Activated CD4-positive, alpha-beta T cell treated with anti-CD3 and anti-CD28 coated beads, Interleukin-2, amount 10 ng/mL, durations not matched to agents 7 days and 5 days (primary cell): Measurements from ENCODE around the gene GDAP2. TPM values are rescaled to one million over a fixed set of nuclear protein-coding genes. Genes with fewer than 3 reads are reported as not detected.

Experiments
- CTCF ChIA-PET: fragments of 350-600 bp; sonication (Branson Sonifier 250); formaldehyde crosslinking; loops from one replicate; lab custom pipeline; 2021; ENCODE audit warnings: antibody characterized with exemption; lab: Charles Lee
- POLR2A ChIA-PET: fragments of 350-600 bp; sonication (Branson Sonifier 250); formaldehyde crosslinking; loops from one replicate; lab custom pipeline; 2021; ENCODE audit warnings: antibody characterized with exemption; lab: Charles Lee
- DNase-seq: peaks from one replicate; pipeline ENCODE4 v3.0.0-alpha.2; 2020
- H3K27ac Mint-ChIP-seq: one replicate; pipeline ENCODE4 v1.8.0; 2021; ENCODE audit warnings: mild to moderate bottlenecking, moderate library complexity, mixed read lengths
- H3K27me3 Mint-ChIP-seq: one replicate; pipeline ENCODE4 v1.8.0; 2021; ENCODE audit warnings: mixed read lengths
- H3K36me3 Mint-ChIP-seq: one replicate; pipeline ENCODE4 v1.8.0; 2021; ENCODE audit warnings: low read depth, mixed read lengths
- H3K4me1 Mint-ChIP-seq: one replicate; pipeline ENCODE4 v1.8.0; 2021; ENCODE audit warnings: mixed read lengths
- H3K4me3 Mint-ChIP-seq: one replicate; pipeline ENCODE4 v1.8.0; 2021; ENCODE audit warnings: mild to moderate bottlenecking, moderate library complexity, mixed read lengths
- H3K9me3 Mint-ChIP-seq: one replicate; pipeline ENCODE4 v1.8.0; 2021; ENCODE audit warnings: mixed read lengths
- total RNA-seq, 2 experiments: library from RNA; stranded (reverse); gene quantifications; one replicate each; pipeline ENCODE4 v1.2.3, GENCODE V29; 2021

Gene GDAP2
- total RNA-seq, 2 experiments from 2014 or later = 22.7 to 27.5 TPM

DNA sequence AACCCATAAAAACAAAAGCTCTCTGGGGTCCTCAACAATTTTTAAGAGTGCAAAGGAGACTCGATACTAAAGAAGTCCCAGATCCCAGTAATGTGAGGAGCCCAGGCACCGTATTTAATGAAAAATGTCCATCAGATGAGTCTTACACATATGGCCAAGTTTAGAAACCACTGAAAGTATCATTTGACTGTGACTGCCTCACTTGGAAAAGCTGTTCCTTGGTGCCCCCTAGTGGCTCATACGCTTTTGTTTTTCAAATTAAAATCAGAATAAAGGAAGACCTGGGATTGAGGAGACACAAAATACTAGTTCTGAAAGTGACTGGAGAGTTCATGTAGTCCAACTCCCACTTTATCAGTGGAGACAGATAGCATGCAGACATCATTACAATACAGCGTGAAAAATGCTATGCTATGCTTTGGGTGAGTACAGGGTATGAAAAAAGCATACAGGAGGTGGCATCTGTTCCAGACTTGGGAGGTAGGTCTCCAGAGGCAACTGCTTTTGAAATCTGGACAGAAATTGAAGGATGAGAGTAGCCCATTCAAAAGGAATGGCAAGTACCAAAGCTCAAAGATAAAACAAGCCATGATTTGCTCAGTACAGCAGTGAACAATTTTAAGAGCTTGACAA is 33.8 kb downstream of the GDAP2 start:
- Mint-ChIP-seq H3K4me1 (peaks cover 1% of the 10 kb centered on the region), H3K27ac (no peak overlapping the region), H3K9me3 (no peaks in the 10 kb centered on the region), H3K4me3 (no peak overlapping the region), H3K36me3 (peaks cover 14% of the 10 kb centered on the region), H3K27me3 (no peaks in the 10 kb centered on the region)
- ChIA-PET CTCF (interaction anchor here (0.6 to 2.2 kb wide), 14 partner anchors 8 to 763 kb away, joined by 3 to 7 read pairs (median 3); no protein-coding TSS in a partner anchor), POLR2A (no interaction called here)
- DNase-seq = peak; percentile 76

DNA sequence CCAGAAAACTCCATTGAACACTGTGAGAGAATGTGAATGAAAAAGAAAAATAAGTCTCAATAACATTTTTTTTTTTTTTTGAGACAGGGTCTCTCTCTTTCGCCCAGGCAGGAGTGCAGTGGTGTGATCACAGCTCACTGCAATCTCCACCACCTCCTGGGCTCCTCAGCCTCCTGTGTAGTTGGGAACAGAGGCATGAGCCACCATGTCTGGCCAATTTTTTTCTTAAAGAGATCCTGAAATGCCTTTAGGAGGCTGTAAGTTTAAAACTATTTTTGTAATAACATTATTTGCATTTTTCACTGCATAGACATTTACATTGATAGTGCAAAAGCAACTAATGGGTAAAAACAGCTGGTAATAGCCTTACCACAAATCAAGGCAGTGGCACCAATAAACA is 35.3 kb downstream of the GDAP2 start:
- DNase-seq = no peak
- H3K36me3 Mint-ChIP-seq = peaks cover 7% of the 10 kb centered on the region
- H3K9me3 Mint-ChIP-seq = no peaks in the 10 kb centered on the region
- no peaks in the 10 kb centered on the region for H3K27me3 Mint-ChIP-seq
- ChIA-PET CTCF (interaction anchor here (2.2 kb wide), 1 partner anchor 12 kb away, joined by 5 read pairs; no protein-coding TSS in a partner anchor), POLR2A (no interaction called here)
- no peak overlapping the region for H3K4me3 Mint-ChIP-seq
- no peak overlapping the region for H3K27ac Mint-ChIP-seq
- peaks cover 1% of the 10 kb centered on the region for H3K4me1 Mint-ChIP-seq

DNA sequence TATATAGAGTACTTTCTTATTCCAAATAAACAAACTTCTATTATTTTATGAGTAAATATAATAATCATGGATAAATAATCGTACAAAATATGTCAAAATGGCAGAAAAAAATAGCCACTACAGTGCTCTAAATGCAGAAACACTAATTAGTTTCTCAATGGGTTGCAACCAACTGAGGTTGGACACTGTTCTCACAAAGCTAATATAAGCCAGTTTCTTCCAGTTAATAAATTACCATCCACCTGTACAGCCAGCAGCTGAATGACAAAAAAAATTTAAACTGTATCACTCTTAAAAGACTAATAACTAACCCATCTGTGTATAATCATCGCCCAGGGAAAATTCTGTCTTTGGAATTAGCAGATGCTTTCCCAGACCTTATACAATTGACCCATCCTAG is 36.9 kb downstream of the GDAP2 start:
- no peak for DNase-seq
- H3K4me1 Mint-ChIP-seq = peaks cover 1% of the 10 kb centered on the region
- H3K36me3 Mint-ChIP-seq = peaks cover 5% of the 10 kb centered on the region
- H3K9me3 Mint-ChIP-seq = no peaks in the 10 kb centered on the region
- H3K4me3 Mint-ChIP-seq = no peak overlapping the region
- ChIA-PET CTCF (no interaction called here), POLR2A (no interaction called here)
- H3K27ac Mint-ChIP-seq = no peak overlapping the region
- no peaks in the 10 kb centered on the region for H3K27me3 Mint-ChIP-seq

DNA sequence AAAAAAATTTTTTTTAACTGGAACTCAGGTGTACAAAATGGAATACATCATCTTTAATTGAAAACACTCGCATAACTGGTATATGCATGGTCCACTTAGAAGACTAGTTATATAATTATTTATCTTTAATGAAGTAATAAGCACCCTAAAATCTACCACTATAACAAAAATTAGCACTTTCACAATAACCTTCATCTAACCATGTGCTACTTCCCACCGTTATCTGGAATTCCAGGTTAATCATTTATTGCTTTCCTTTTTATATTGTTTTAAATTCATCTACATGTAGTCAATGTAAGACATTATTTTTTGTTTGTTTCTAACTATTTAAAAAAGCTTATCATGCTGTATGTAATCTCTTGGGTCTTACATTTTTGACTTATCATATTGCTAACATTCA is 39.0 kb downstream of the GDAP2 start:
- Mint-ChIP-seq H3K4me3 (no peak overlapping the region), H3K36me3 (peaks cover 6% of the 10 kb centered on the region), H3K9me3 (no peaks in the 10 kb centered on the region), H3K4me1 (peaks cover 5% of the 10 kb centered on the region), H3K27me3 (no peaks in the 10 kb centered on the region), H3K27ac (no peak overlapping the region)
- ChIA-PET CTCF (interaction anchor here (0.6 kb wide), 1 partner anchor 39 kb away, joined by 3 read pairs; the partner anchor contains the start of genes GDAP2 and WDR3), POLR2A (no interaction called here)
- DNase-seq = no peak

DNA sequence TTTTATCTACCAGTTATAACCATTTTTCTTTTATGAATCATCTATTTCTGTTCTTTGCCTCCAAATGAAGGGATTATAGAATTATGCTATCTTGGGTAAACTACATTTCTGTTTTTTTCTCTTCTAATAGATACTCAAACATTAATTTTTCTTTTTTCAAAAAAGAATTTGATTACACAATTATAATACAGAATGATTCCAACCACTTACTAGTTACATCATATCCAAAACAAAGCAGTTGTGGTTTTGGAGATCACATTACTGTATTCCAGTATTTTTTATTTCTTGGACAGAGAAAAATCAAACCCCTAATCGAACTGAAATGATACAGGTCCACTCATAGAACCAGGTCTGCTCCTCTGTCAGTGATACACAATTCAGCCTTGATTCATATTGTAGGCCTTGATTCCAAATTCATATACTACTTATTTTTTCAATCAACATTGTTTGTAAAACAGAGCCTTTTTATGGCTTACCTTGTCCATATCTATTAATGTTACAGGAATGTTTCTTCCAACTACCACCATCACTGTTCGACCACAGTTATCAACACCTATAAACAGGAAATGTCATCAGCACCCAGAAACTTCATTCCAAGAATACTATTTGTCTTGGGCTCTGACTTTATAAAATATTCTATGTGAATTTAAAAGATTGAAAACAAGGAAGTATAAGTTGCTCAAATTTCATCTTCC is 43.2 kb downstream of the GDAP2 start:
- POLR2A ChIA-PET = no interaction called here
- Mint-ChIP-seq H3K27me3 (no peaks in the 10 kb centered on the region), H3K9me3 (no peaks in the 10 kb centered on the region), H3K4me1 (peaks cover 5% of the 10 kb centered on the region), H3K36me3 (peaks cover 7% of the 10 kb centered on the region), H3K27ac (peak overlapping the region; percentile 15), H3K4me3 (no peak overlapping the region)
- DNase-seq = no peak
- CTCF ChIA-PET = no interaction called here

DNA sequence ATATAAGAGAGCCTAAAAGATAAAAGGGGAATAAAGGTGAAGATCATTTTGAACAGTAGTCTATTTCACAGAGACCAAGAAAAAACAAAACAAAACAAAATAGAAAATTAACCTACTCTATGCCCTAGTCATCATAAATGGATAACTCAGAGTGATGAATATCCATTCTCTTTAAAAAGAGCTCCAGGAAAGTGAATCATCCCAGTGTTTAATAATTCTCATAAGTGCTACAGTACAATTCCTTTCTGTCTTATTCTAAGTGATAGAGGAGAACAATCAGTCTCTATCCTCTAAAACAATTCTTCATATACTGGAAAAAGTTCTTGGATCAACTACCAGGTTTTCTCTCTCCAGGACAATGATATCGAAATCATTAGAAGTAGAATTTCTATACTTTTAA is 45.8 kb downstream of the GDAP2 start:
- peaks cover 5% of the 10 kb centered on the region for H3K4me1 Mint-ChIP-seq
- H3K27ac Mint-ChIP-seq = no peak overlapping the region
- no peak for DNase-seq
- H3K27me3 Mint-ChIP-seq = no peaks in the 10 kb centered on the region
- ChIA-PET CTCF (interaction anchor here (0.6 kb wide), 1 partner anchor 121 kb away, joined by 3 read pairs; no protein-coding TSS in a partner anchor), POLR2A (no interaction called here)
- peaks cover 16% of the 10 kb centered on the region for H3K36me3 Mint-ChIP-seq
- H3K9me3 Mint-ChIP-seq = no peaks in the 10 kb centered on the region
- H3K4me3 Mint-ChIP-seq = no peak overlapping the region

DNA sequence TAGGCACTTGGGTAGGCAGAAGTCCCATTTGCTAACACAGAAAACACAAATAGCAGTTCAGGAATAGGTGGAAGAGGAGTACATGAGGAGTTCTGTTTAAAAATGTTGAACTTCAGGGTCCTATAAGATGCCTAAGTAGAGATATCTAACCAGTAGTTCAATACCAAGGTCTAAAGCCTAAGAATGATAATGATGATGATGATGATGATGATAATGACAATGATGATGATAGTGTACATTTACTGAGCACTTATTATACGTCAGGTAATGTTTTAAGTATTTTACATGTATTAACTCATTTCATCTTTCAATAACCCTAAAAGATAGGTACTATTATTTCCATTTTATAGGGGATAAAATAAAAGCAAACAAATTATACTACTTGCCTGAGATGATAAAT is 50.1 kb downstream of the GDAP2 start:
- H3K27ac Mint-ChIP-seq = no peak overlapping the region
- no peak overlapping the region for H3K4me3 Mint-ChIP-seq
- CTCF ChIA-PET = no interaction called here
- H3K36me3 Mint-ChIP-seq = peaks cover 52% of the 10 kb centered on the region
- no peaks in the 10 kb centered on the region for H3K4me1 Mint-ChIP-seq
- POLR2A ChIA-PET = no interaction called here
- DNase-seq = no peak
- H3K9me3 Mint-ChIP-seq = peaks cover 7% of the 10 kb centered on the region
- no peaks in the 10 kb centered on the region for H3K27me3 Mint-ChIP-seq

DNA sequence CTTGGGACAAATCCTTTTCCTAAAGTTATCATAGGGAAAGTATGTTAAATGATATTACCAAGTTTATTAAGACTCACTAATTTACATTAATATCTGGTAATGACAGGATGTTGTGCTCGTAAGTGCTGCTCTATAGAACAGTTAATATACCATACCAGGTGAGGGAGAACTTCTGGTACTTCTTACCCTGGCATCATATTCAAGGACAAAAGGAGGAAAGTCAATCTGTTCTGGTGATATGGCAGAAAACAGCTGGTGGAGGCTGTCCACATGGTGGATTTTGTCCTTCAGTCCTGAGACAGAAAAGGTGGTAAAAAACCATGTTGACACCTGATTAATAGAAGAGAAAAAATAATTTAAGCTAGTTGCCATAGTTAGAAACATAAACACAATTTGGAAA is 51.6 kb downstream of the GDAP2 start:
- ChIA-PET POLR2A (no interaction called here), CTCF (no interaction called here)
- no peak overlapping the region for H3K27ac Mint-ChIP-seq
- H3K4me1 Mint-ChIP-seq = no peaks in the 10 kb centered on the region
- peaks cover 61% of the 10 kb centered on the region for H3K36me3 Mint-ChIP-seq
- H3K27me3 Mint-ChIP-seq = no peaks in the 10 kb centered on the region
- H3K9me3 Mint-ChIP-seq = peaks cover 18% of the 10 kb centered on the region
- no peak overlapping the region for H3K4me3 Mint-ChIP-seq
- DNase-seq = no peak

DNA sequence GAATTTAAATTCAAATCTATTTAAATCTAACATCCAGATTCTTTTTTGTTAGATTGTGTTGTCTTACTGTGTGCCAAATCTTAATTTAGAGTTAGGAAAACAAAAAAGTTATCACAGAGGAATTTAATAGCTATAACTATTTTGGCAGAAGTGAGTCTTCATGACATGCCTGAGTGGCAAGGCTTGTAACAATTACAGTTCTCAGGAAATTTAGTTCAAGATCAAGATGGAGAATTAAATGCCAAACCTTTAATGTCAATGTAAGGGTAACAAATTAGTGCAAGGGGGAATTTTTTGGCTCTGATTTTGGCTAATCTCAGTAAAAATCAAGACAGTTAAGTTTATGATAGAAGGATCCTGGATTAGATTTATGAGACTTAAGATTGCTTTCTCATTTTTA is 58.4 kb downstream of the GDAP2 start:
- Mint-ChIP-seq H3K4me3 (no peak overlapping the region), H3K27me3 (no peaks in the 10 kb centered on the region), H3K36me3 (peaks cover 78% of the 10 kb centered on the region), H3K4me1 (no peaks in the 10 kb centered on the region), H3K9me3 (peaks cover 20% of the 10 kb centered on the region), H3K27ac (no peak overlapping the region)
- ChIA-PET POLR2A (no interaction called here), CTCF (no interaction called here)
- DNase-seq = no peak

DNA sequence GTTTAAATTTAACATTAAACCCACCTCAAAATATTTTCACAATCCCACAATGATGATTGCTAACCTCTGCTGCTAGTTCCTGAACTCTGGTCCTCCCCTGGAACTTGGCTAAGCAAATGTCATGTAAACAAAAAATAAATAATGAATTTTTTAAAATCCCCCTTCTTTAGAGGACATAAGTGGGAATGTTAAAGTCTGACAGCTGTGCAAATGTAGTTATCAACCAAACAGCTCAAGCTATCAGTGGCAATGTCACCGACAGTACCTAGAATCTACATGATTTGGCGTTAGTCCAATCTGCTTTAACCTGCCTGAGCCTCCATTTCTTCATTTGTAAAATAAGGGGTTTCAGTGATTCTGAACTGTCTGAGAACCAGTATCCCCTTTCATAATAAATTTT is 67.7 kb downstream of the GDAP2 start:
- H3K4me3 Mint-ChIP-seq = no peak overlapping the region
- H3K27ac Mint-ChIP-seq = no peak overlapping the region
- CTCF ChIA-PET = no interaction called here
- POLR2A ChIA-PET = no interaction called here
- no peaks in the 10 kb centered on the region for H3K27me3 Mint-ChIP-seq
- peaks cover 13% of the 10 kb centered on the region for H3K36me3 Mint-ChIP-seq
- peaks cover 6% of the 10 kb centered on the region for H3K9me3 Mint-ChIP-seq
- H3K4me1 Mint-ChIP-seq = no peaks in the 10 kb centered on the region
- DNase-seq = no peak

DNA sequence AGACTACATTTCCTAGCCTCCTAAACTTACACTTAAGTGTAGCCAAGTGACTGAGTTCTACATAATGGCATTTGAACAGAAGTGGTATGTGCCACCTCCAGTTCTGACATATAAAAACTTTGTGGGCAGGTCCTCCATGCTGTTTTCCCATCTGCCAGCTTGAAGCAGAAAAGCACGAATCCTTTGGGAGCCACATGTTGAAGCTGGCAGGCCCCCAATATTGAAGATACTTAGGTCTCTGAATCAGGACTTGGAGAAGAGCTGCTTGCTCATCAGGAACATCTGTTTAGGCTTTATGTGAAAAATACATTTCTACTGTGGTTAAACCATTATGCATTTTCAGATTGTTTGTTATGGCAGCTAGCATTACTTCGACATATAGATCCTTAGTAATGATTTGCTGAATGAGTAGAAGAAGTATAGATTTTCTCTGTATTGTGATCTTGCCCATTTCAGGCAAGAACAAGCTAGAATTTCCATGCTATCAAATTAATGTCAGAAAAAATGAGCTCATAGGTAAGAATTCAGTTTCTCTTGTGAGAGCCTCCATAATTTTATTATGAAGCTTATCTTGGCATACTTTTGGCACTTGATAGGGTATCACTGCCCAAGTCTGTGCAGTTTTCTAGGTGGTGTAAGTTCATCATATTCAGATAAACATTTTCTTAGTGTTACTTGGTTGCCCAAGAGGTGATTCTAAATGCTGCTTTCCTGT is 68.4 kb downstream of the GDAP2 start:
- no peak for DNase-seq
- peaks cover 9% of the 10 kb centered on the region for H3K36me3 Mint-ChIP-seq
- no peak overlapping the region for H3K4me3 Mint-ChIP-seq
- no peak overlapping the region for H3K27ac Mint-ChIP-seq
- H3K4me1 Mint-ChIP-seq = no peaks in the 10 kb centered on the region
- CTCF ChIA-PET = no interaction called here
- peaks cover 3% of the 10 kb centered on the region for H3K9me3 Mint-ChIP-seq
- POLR2A ChIA-PET = no interaction called here
- H3K27me3 Mint-ChIP-seq = no peaks in the 10 kb centered on the region

DNA sequence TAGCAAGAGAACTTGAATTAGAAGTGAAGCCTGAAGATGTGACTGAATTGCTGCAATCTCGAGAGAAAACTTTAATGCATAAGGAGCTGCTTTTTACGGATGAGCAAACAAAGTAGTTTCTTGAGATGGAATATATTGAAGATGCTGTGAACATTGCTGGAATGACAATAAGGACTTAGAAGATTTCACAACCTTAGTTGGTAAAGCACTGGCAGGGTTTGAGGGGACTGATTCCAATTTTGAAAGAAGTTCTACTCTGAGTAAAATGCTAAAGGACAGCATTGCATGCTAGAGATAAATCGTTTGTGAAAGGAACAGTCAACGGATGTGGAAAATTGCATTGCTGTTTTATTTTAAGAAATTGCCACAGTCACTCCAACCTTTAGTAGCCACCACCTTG is 69.5 kb downstream of the GDAP2 start:
- Mint-ChIP-seq H3K27ac (no peak overlapping the region), H3K9me3 (no peaks in the 10 kb centered on the region), H3K4me3 (no peak overlapping the region), H3K36me3 (peaks cover 2% of the 10 kb centered on the region), H3K4me1 (no peaks in the 10 kb centered on the region), H3K27me3 (no peaks in the 10 kb centered on the region)
- ChIA-PET CTCF (no interaction called here), POLR2A (no interaction called here)
- no peak for DNase-seq

DNA sequence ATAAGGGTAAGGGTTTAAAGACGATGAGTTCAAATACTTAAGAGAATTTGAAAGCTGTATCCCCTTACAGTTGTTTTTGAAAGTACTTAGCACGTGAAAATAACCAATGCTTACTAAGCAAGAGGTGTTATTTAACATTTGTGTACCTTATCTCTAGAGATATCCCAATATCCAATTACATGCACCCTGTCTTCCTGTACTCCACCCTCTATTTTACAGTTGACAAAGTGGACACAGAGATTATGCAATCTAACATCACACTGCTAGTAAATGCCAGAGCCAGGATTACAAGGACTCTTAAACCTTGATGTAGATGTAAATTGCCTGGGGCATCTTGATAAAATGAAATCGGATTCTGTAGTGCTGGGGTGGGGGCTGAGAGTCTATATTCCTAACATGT is 72.0 kb downstream of the GDAP2 start:
- CTCF ChIA-PET = no interaction called here
- Mint-ChIP-seq H3K4me3 (no peak overlapping the region), H3K4me1 (no peaks in the 10 kb centered on the region), H3K27me3 (no peaks in the 10 kb centered on the region), H3K36me3 (peaks cover 2% of the 10 kb centered on the region), H3K9me3 (no peaks in the 10 kb centered on the region), H3K27ac (no peak overlapping the region)
- DNase-seq = no peak
- POLR2A ChIA-PET = no interaction called here
